HEK293 (cell line): ENCODE results near the gene NANOS3.

Experiments used
- CTCF ChIP-seq: fragments of 450-650 bp; formaldehyde crosslinking; IDR thresholded peaks from 2 replicates; pipeline ENCODE4 v1.5.1; 2016; ENCODE audit warnings: missing biosample characterization, missing genetic modification characterization
- GLIS2 ChIP-seq: fragments of 450-650 bp; formaldehyde crosslinking; IDR thresholded peaks from 2 replicates; pipeline ENCODE4 v1.5.1; 2016; ENCODE audit warnings: missing biosample characterization, missing genetic modification characterization
- HIC1 ChIP-seq: fragments of 450-650 bp; formaldehyde crosslinking; IDR thresholded peaks from 2 replicates; pipeline ENCODE4 v1.5.1; 2016; ENCODE audit warnings: missing biosample characterization, missing genetic modification characterization
- IKZF3 ChIP-seq: fragments of 450-650 bp; IDR thresholded peaks from 2 replicates; pipeline ENCODE4 v1.5.0; 2018; ENCODE audit warnings: missing biosample characterization, mild to moderate bottlenecking, missing genetic modification characterization, moderate library complexity
- MEIS1 ChIP-seq: sonication (generic); formaldehyde crosslinking; IDR thresholded peaks from 2 replicates; pipeline ENCODE4 v1.8.1; 2022; ENCODE audit warnings: missing genetic modification reagents, mild to moderate bottlenecking, borderline replicate concordance
- OSR2 ChIP-seq: fragments of 450-650 bp; formaldehyde crosslinking; IDR thresholded peaks from 2 replicates; pipeline ENCODE4 v1.5.1; 2016; ENCODE audit warnings: missing biosample characterization, missing genetic modification characterization
- TRIM28 ChIP-seq: IDR thresholded peaks from 2 replicates; pipeline ENCODE4 v1.6.1; 2011; ENCODE audit warnings: low read length, control low read depth, borderline replicate concordance
- ZBTB21 ChIP-seq: fragments of 450-650 bp; formaldehyde crosslinking; IDR thresholded peaks from 2 replicates; pipeline ENCODE4 v1.5.1; 2017; ENCODE audit warnings: missing biosample characterization, missing genetic modification characterization
- ZFP3 ChIP-seq: fragments of 450-650 bp; formaldehyde crosslinking; IDR thresholded peaks from 2 replicates; pipeline ENCODE4 v1.5.1; 2016; ENCODE audit warnings: low read depth, missing biosample characterization, missing genetic modification characterization
- ZNF114 ChIP-seq: fragments of 450-650 bp; formaldehyde crosslinking; IDR thresholded peaks from 2 replicates; pipeline ENCODE4 v1.5.0; 2017; ENCODE audit warnings: missing biosample characterization, missing genetic modification characterization
- ZNF202 ChIP-seq: fragments of 450-650 bp; formaldehyde crosslinking; IDR thresholded peaks from 2 replicates; pipeline ENCODE4 v1.5.1; 2016; ENCODE audit warnings: missing biosample characterization, missing genetic modification characterization, borderline replicate concordance
- ZNF350 ChIP-seq: fragments of 450-650 bp; formaldehyde crosslinking; IDR thresholded peaks from 2 replicates; pipeline ENCODE4 v1.5.0; 2017; ENCODE audit warnings: missing biosample characterization, mild to moderate bottlenecking, missing genetic modification characterization
- ZNF423 ChIP-seq: fragments of 450-650 bp; formaldehyde crosslinking; IDR thresholded peaks from 2 replicates; pipeline ENCODE4 v1.5.1; 2016; ENCODE audit warnings: missing biosample characterization, missing genetic modification characterization
- ZNF529 ChIP-seq: fragments of 450-650 bp; formaldehyde crosslinking; IDR thresholded peaks from 2 replicates; pipeline ENCODE4 v1.5.1; 2017; ENCODE audit warnings: missing genetic modification characterization, missing biosample characterization; ENCODE audit not compliant: insufficient replicate concordance
- ZNF548 ChIP-seq: fragments of 450-650 bp; formaldehyde crosslinking; IDR thresholded peaks from 2 replicates; pipeline ENCODE4 v1.5.1; 2016; ENCODE audit warnings: missing biosample characterization, missing genetic modification characterization
- ZNF558 ChIP-seq: fragments of 450-650 bp; formaldehyde crosslinking; IDR thresholded peaks from 2 replicates; pipeline ENCODE4 v1.5.1; 2016; ENCODE audit warnings: missing biosample characterization, missing genetic modification characterization
- ZNF560 ChIP-seq: fragments of 450-650 bp; formaldehyde crosslinking; IDR thresholded peaks from 2 replicates; pipeline ENCODE4 v1.5.1; 2017; ENCODE audit warnings: missing biosample characterization, missing genetic modification characterization, borderline replicate concordance
- ZNF561 ChIP-seq: fragments of 450-650 bp; IDR thresholded peaks from 2 replicates; pipeline ENCODE4 v1.5.1; 2018; ENCODE audit warnings: missing biosample characterization, missing genetic modification characterization, borderline replicate concordance
- ZNF664 ChIP-seq: fragments of 450-650 bp; formaldehyde crosslinking; IDR thresholded peaks from 2 replicates; pipeline ENCODE4 v1.5.1; 2016; ENCODE audit warnings: missing biosample characterization, missing genetic modification characterization
- ZNF701 ChIP-seq: fragments of 450-650 bp; formaldehyde crosslinking; IDR thresholded peaks from 2 replicates; pipeline ENCODE4 v1.5.1; 2016; ENCODE audit warnings: missing biosample characterization, missing genetic modification characterization
- ZNF777 ChIP-seq: fragments of 450-650 bp; formaldehyde crosslinking; IDR thresholded peaks from 2 replicates; pipeline ENCODE4 v1.5.1; 2017; ENCODE audit warnings: missing biosample characterization, missing genetic modification characterization, borderline replicate concordance
- ZNF843 ChIP-seq: fragments of 450-650 bp; formaldehyde crosslinking; IDR thresholded peaks from 2 replicates; pipeline ENCODE4 v1.5.1; 2016; ENCODE audit warnings: missing biosample characterization, missing genetic modification characterization
- ZXDB ChIP-seq: fragments of 450-650 bp; formaldehyde crosslinking; IDR thresholded peaks from 2 replicates; pipeline ENCODE4 v1.5.1; 2016; ENCODE audit warnings: missing biosample characterization, missing genetic modification characterization
- TF ChIP-seq, protein P1 (sequence below): fragments of 450-650 bp; formaldehyde crosslinking; IDR thresholded peaks from 2 replicates; pipeline ENCODE4 v1.5.1; 2016; ENCODE audit warnings: missing biosample characterization, missing genetic modification characterization
- TF ChIP-seq, protein P2 (sequence below): fragments of 450-650 bp; formaldehyde crosslinking; IDR thresholded peaks from 2 replicates; pipeline ENCODE4 v1.5.1; 2016; ENCODE audit warnings: missing biosample characterization, missing genetic modification characterization
- TF ChIP-seq, protein P3 (sequence below): fragments of 450-650 bp; formaldehyde crosslinking; IDR thresholded peaks from 2 replicates; pipeline ENCODE4 v1.5.1; 2016; ENCODE audit warnings: missing biosample characterization, missing genetic modification characterization

Gene NANOS3

GRCh38 chr19:13846557-13847406 lies 30.2 kb upstream of the NANOS3 start (continued):
- TF ChIP-seq ZNF114 (tag by site-specific recombination) (no peak), ZNF548 (tag by site-specific recombination) (no peak), ZNF558 (no peak; the same call in 1 of the 2 replicates), ZNF664 (tag by site-specific recombination) (no peak), ZNF423 (peak; percentile 85), MEIS1 (no peak), ZNF202 (tag by site-specific recombination) (no peak), HIC1 (tag by site-specific recombination) (peak; percentile 99), ZNF701 (tag by site-specific recombination) (no peak), ZNF529 (tag by site-specific recombination) (no peak), GLIS2 (tag by site-specific recombination) (peak; percentile 83), CTCF (tag by site-specific recombination) (no peak), OSR2 (tag by site-specific recombination) (peak; percentile 13; the same call in 1 of the 2 replicates), ZNF843 (tag by site-specific recombination) (peak; percentile 47; the same call in 1 of the 2 replicates), TRIM28 (no peak), ZNF777 (tag by site-specific recombination) (no peak), ZXDB (tag by site-specific recombination) (peak; percentile 56; the same call in 1 of the 2 replicates), ZBTB21 (tag by site-specific recombination) (peak; percentile 98), ZNF561 (peak; percentile 74; the same call in 1 of the 2 replicates), IKZF3 (tag by site-specific recombination) (peak; percentile 91), ZNF560 (no peak), ZNF350 (tag by site-specific recombination) (no peak), ZFP3 (tag by site-specific recombination) (no peak)
- TF ChIP-seq, protein P1, sequence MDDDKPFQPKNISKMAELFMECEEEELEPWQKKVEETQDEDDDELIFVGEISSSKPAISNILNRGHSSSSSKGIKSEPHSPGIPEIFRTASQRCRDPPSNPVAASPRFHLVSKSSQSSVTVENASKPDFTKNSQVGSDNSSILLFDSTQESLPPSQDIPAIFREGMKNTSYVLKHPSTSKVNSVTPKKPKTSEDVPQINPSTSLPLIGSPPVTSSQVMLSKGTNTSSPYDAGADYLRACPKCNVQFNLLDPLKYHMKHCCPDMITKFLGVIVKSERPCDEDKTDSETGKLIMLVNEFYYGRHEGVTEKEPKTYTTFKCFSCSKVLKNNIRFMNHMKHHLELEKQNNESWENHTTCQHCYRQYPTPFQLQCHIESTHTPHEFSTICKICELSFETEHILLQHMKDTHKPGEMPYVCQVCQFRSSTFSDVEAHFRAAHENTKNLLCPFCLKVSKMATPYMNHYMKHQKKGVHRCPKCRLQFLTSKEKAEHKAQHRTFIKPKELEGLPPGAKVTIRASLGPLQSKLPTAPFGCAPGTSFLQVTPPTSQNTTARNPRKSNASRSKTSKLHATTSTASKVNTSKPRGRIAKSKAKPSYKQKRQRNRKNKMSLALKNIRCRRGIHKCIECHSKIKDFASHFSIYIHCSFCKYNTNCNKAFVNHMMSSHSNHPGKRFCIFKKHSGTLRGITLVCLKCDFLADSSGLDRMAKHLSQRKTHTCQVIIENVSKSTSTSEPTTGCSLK (tag by site-specific recombination) = no peak
- TF ChIP-seq, protein P2, sequence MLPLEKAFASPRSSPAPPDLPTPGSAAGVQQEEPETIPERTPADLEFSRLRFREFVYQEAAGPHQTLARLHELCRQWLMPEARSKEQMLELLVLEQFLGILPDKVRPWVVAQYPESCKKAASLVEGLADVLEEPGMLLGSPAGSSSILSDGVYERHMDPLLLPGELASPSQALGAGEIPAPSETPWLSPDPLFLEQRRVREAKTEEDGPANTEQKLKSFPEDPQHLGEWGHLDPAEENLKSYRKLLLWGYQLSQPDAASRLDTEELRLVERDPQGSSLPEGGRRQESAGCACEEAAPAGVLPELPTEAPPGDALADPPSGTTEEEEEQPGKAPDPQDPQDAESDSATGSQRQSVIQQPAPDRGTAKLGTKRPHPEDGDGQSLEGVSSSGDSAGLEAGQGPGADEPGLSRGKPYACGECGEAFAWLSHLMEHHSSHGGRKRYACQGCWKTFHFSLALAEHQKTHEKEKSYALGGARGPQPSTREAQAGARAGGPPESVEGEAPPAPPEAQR (tag by site-specific recombination) = peak; percentile 71; the same call in 1 of the 2 replicates
- TF ChIP-seq, protein P3, sequence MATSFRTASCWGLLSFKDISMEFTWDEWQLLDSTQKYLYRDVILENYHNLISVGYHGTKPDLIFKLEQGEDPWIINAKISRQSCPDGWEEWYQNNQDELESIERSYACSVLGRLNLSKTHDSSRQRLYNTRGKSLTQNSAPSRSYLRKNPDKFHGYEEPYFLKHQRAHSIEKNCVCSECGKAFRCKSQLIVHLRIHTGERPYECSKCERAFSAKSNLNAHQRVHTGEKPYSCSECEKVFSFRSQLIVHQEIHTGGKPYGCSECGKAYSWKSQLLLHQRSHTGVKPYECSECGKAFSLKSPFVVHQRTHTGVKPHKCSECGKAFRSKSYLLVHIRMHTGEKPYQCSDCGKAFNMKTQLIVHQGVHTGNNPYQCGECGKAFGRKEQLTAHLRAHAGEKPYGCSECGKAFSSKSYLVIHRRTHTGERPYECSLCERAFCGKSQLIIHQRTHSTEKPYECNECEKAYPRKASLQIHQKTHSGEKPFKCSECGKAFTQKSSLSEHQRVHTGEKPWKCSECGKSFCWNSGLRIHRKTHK = no peak
